HL-60 (cell line): ENCODE results near the gene LRRC53.

ENCODE experiments used
- GABPA ChIP-seq: IDR thresholded peaks from 2 replicates; pipeline ENCODE4 v1.6.1; 2012; ENCODE audit warnings: low read depth
- POLR2AphosphoS5 ChIP-seq: IDR thresholded peaks from 2 replicates; pipeline ENCODE4 v1.6.1; 2012; ENCODE audit warnings: low read depth
- REST ChIP-seq: IDR thresholded peaks from 2 replicates; pipeline ENCODE4 v1.6.1; 2012; ENCODE audit warnings: low read depth; ENCODE audit not compliant: insufficient replicate concordance
- SPI1 ChIP-seq: IDR thresholded peaks from 2 replicates; pipeline ENCODE4 v1.6.1; 2012; ENCODE audit warnings: low read depth, mild to moderate bottlenecking, borderline replicate concordance
- TF ChIP-seq, protein P1 (sequence below): IDR thresholded peaks from one replicate; pipeline ENCODE4 v1.5.1; 2011; ENCODE audit warnings: low read length, control low read depth, inconsistent platforms; ENCODE audit not compliant: insufficient read depth

GRCh38 chr1:74512170-74512915 lies at the start of gene LRRC53:
- TF ChIP-seq, protein P1, sequence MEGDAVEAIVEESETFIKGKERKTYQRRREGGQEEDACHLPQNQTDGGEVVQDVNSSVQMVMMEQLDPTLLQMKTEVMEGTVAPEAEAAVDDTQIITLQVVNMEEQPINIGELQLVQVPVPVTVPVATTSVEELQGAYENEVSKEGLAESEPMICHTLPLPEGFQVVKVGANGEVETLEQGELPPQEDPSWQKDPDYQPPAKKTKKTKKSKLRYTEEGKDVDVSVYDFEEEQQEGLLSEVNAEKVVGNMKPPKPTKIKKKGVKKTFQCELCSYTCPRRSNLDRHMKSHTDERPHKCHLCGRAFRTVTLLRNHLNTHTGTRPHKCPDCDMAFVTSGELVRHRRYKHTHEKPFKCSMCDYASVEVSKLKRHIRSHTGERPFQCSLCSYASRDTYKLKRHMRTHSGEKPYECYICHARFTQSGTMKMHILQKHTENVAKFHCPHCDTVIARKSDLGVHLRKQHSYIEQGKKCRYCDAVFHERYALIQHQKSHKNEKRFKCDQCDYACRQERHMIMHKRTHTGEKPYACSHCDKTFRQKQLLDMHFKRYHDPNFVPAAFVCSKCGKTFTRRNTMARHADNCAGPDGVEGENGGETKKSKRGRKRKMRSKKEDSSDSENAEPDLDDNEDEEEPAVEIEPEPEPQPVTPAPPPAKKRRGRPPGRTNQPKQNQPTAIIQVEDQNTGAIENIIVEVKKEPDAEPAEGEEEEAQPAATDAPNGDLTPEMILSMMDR = no peak
- no peak for TF ChIP-seq POLR2AphosphoS5
- no peak for TF ChIP-seq GABPA
- no peak for TF ChIP-seq SPI1
- TF ChIP-seq REST = no peak
